Measurements from ENCODE around the gene SULT6B1.
"Not testable (repeated sequence)": the region's sequence is repeated elsewhere in the genome, so short reads cannot be mapped to it uniquely, and the experiment has no call there.

Gene SULT6B1

GRCh38 chr2:37195862-37196319 lies 7.4 kb upstream of the SULT6B1 start:
- DNase-seq (ENCODE audit: low read depth): not testable (repeated sequence)

GRCh38 chr2:37192551-37192950 lies 4.1 kb upstream of the SULT6B1 start:
- DNase-seq (ENCODE audit: low read depth): no peak

- no peak for DNase-seq (ENCODE audit: low read depth)
Measured at GRCh38 chr2:37191747-37192146, 3.3 kb upstream of the SULT6B1 start.

- no peak for DNase-seq (ENCODE audit: low read depth)
Measured at GRCh38 chr2:37191253-37191652, 2.8 kb upstream of the SULT6B1 start.

GRCh38 chr2:37190290-37190689 lies 1.8 kb upstream of the SULT6B1 start:
- no peak for DNase-seq (ENCODE audit: low read depth)

- peak; percentile 67 for DNase-seq (ENCODE audit: low read depth)
Measured at GRCh38 chr2:37189452-37190153, 1.1 kb upstream of the SULT6B1 start.

GRCh38 chr2:37181726-37182684 lies 6.5 kb downstream of the SULT6B1 start:
- DNase-seq (ENCODE audit: low read depth): no peak

- no peak for DNase-seq (ENCODE audit: low read depth)
Measured at GRCh38 chr2:37180640-37181039, 7.8 kb downstream of the SULT6B1 start.

GRCh38 chr2:37180006-37180639 lies 8.3 kb downstream of the SULT6B1 start:
- DNase-seq (ENCODE audit: low read depth): no peak

GRCh38 chr2:37173741-37174140 lies 14.7 kb downstream of the SULT6B1 start:
- no peak for DNase-seq (ENCODE audit: low read depth)

- DNase-seq (ENCODE audit: low read depth): no peak
Measured at GRCh38 chr2:37171624-37171950, 16.9 kb downstream of the SULT6B1 start.

GRCh38 chr2:37168217-37168981 lies 20.1 kb downstream of the SULT6B1 start:
- DNase-seq (ENCODE audit: low read depth): no peak

- no peak for DNase-seq (ENCODE audit: low read depth)
Measured at GRCh38 chr2:37167636-37168180, 20.8 kb downstream of the SULT6B1 start.

- DNase-seq (ENCODE audit: low read depth): no peak
Measured at GRCh38 chr2:37164757-37165156, 23.7 kb downstream of the SULT6B1 start.

GRCh38 chr2:37156857-37157714 lies 31.4 kb downstream of the SULT6B1 start, which contains the start of gene EIF2AK2:
Gene EIF2AK2, minus strand, starts transcription at chr2:37156980. Its CDS starts 9,174 bp downstream, at chr2:37147806.
- peak; percentile 67 for DNase-seq (ENCODE audit: low read depth)

- DNase-seq (ENCODE audit: low read depth): peak; percentile 28
Measured at GRCh38 chr2:37156071-37156856, 32.2 kb downstream of the SULT6B1 start.

GRCh38 chr2:37154785-37155184 lies 33.7 kb downstream of the SULT6B1 start:
- no peak for DNase-seq (ENCODE audit: low read depth)

GRCh38 chr2:37153224-37153623 lies 35.2 kb downstream of the SULT6B1 start:
- no peak for DNase-seq (ENCODE audit: low read depth)

GRCh38 chr2:37149626-37150322 lies 38.7 kb downstream of the SULT6B1 start:
- no peak for DNase-seq (ENCODE audit: low read depth)
